Activated naive CD8-positive, alpha-beta T cell (primary cell): ENCODE results near the gene GORASP1.

ENCODE experiments used
- H3K27ac Mint-ChIP-seq: one replicate; pipeline ENCODE4 v1.8.0; 2021; ENCODE audit warnings: mixed read lengths
- H3K27me3 Mint-ChIP-seq: one replicate; pipeline ENCODE4 v1.8.0; 2021; ENCODE audit warnings: mixed read lengths
- H3K36me3 Mint-ChIP-seq: one replicate; pipeline ENCODE4 v1.8.0; 2021; ENCODE audit warnings: mixed read lengths
- H3K4me1 Mint-ChIP-seq: one replicate; pipeline ENCODE4 v1.8.0; 2021; ENCODE audit warnings: low read depth, mixed read lengths
- H3K4me3 Mint-ChIP-seq: one replicate; pipeline ENCODE4 v1.8.0; 2021; ENCODE audit warnings: mild to moderate bottlenecking, mixed read lengths
- H3K9me3 Mint-ChIP-seq: one replicate; pipeline ENCODE4 v1.8.0; 2021; ENCODE audit warnings: low read depth, mixed read lengths

GORASP1 gene

GRCh38 chr3:39134305-39134704 is 26.9 kb upstream of the GORASP1 start:
- Mint-ChIP-seq H3K36me3 (peaks cover 3% of the 10 kb centered on the region), H3K9me3 (no peaks in the 10 kb centered on the region), H3K27me3 (no peaks in the 10 kb centered on the region), H3K27ac (no peak overlapping the region), H3K4me1 (peaks cover 8% of the 10 kb centered on the region), H3K4me3 (no peak overlapping the region)

GRCh38 chr3:39133822-39134221 is 26.4 kb upstream of the GORASP1 start:
- Mint-ChIP-seq H3K36me3 (peaks cover 3% of the 10 kb centered on the region), H3K4me3 (no peak overlapping the region), H3K9me3 (no peaks in the 10 kb centered on the region), H3K27me3 (no peaks in the 10 kb centered on the region), H3K4me1 (peaks cover 7% of the 10 kb centered on the region), H3K27ac (peak overlapping the region; percentile 34)

GRCh38 chr3:39133093-39133490 is 25.7 kb upstream of the GORASP1 start:
- no peak overlapping the region for H3K4me3 Mint-ChIP-seq
- H3K36me3 Mint-ChIP-seq: peaks cover 3% of the 10 kb centered on the region
- no peaks in the 10 kb centered on the region for H3K9me3 Mint-ChIP-seq
- H3K27me3 Mint-ChIP-seq: no peaks in the 10 kb centered on the region
- peaks cover 8% of the 10 kb centered on the region for H3K4me1 Mint-ChIP-seq
- no peak overlapping the region for H3K27ac Mint-ChIP-seq

GRCh38 chr3:39132096-39133092 is 25.0 kb upstream of the GORASP1 start:
- Mint-ChIP-seq H3K4me1 (peaks cover 15% of the 10 kb centered on the region), H3K27me3 (no peaks in the 10 kb centered on the region), H3K9me3 (no peaks in the 10 kb centered on the region), H3K4me3 (no peak overlapping the region), H3K36me3 (no peaks in the 10 kb centered on the region), H3K27ac (no peak overlapping the region)

- no peaks in the 10 kb centered on the region for H3K27me3 Mint-ChIP-seq
- no peaks in the 10 kb centered on the region for H3K9me3 Mint-ChIP-seq
- no peak overlapping the region for H3K27ac Mint-ChIP-seq
- H3K4me3 Mint-ChIP-seq: no peak overlapping the region
- H3K36me3 Mint-ChIP-seq: no peaks in the 10 kb centered on the region
- peaks cover 24% of the 10 kb centered on the region for H3K4me1 Mint-ChIP-seq
Observed at GRCh38 chr3:39130693-39131265, 23.4 kb upstream of the GORASP1 start.

GRCh38 chr3:39130026-39130425 is 22.6 kb upstream of the GORASP1 start:
- Mint-ChIP-seq H3K27ac (no peak overlapping the region), H3K27me3 (no peaks in the 10 kb centered on the region), H3K9me3 (no peaks in the 10 kb centered on the region), H3K4me1 (peaks cover 24% of the 10 kb centered on the region), H3K4me3 (no peak overlapping the region), H3K36me3 (no peaks in the 10 kb centered on the region)

GRCh38 chr3:39128951-39129350 is 21.5 kb upstream of the GORASP1 start:
- no peaks in the 10 kb centered on the region for H3K9me3 Mint-ChIP-seq
- H3K4me1 Mint-ChIP-seq: peaks cover 24% of the 10 kb centered on the region
- H3K27me3 Mint-ChIP-seq: no peaks in the 10 kb centered on the region
- no peak overlapping the region for H3K27ac Mint-ChIP-seq
- H3K36me3 Mint-ChIP-seq: no peaks in the 10 kb centered on the region
- no peak overlapping the region for H3K4me3 Mint-ChIP-seq

GRCh38 chr3:39127908-39128304 is 20.5 kb upstream of the GORASP1 start:
- H3K4me3 Mint-ChIP-seq: no peak overlapping the region
- no peaks in the 10 kb centered on the region for H3K27me3 Mint-ChIP-seq
- peaks cover 21% of the 10 kb centered on the region for H3K4me1 Mint-ChIP-seq
- no peaks in the 10 kb centered on the region for H3K9me3 Mint-ChIP-seq
- no peaks in the 10 kb centered on the region for H3K36me3 Mint-ChIP-seq
- H3K27ac Mint-ChIP-seq: peak overlapping the region; percentile 64

- no peak overlapping the region for H3K4me3 Mint-ChIP-seq
- peak overlapping the region; percentile 64 for H3K27ac Mint-ChIP-seq
- H3K4me1 Mint-ChIP-seq: peaks cover 21% of the 10 kb centered on the region
- no peaks in the 10 kb centered on the region for H3K36me3 Mint-ChIP-seq
- H3K9me3 Mint-ChIP-seq: no peaks in the 10 kb centered on the region
- H3K27me3 Mint-ChIP-seq: no peaks in the 10 kb centered on the region
Observed at GRCh38 chr3:39127269-39127907, 20.0 kb upstream of the GORASP1 start.

GRCh38 chr3:39126532-39127071 is 19.2 kb upstream of the GORASP1 start:
- Mint-ChIP-seq H3K9me3 (no peaks in the 10 kb centered on the region), H3K4me3 (no peak overlapping the region), H3K27me3 (no peaks in the 10 kb centered on the region), H3K27ac (no peak overlapping the region), H3K36me3 (no peaks in the 10 kb centered on the region), H3K4me1 (peaks cover 21% of the 10 kb centered on the region)

GRCh38 chr3:39125841-39126500 is 18.5 kb upstream of the GORASP1 start:
- no peak overlapping the region for H3K27ac Mint-ChIP-seq
- no peak overlapping the region for H3K4me3 Mint-ChIP-seq
- peaks cover 21% of the 10 kb centered on the region for H3K4me1 Mint-ChIP-seq
- no peaks in the 10 kb centered on the region for H3K36me3 Mint-ChIP-seq
- H3K9me3 Mint-ChIP-seq: no peaks in the 10 kb centered on the region
- H3K27me3 Mint-ChIP-seq: no peaks in the 10 kb centered on the region

- Mint-ChIP-seq H3K4me3 (no peak overlapping the region), H3K9me3 (no peaks in the 10 kb centered on the region), H3K36me3 (no peaks in the 10 kb centered on the region), H3K27ac (no peak overlapping the region), H3K27me3 (no peaks in the 10 kb centered on the region), H3K4me1 (peaks cover 21% of the 10 kb centered on the region)
Observed at GRCh38 chr3:39124876-39125840, 17.7 kb upstream of the GORASP1 start.

GRCh38 chr3:39122813-39123212 is 15.4 kb upstream of the GORASP1 start:
- H3K9me3 Mint-ChIP-seq: no peaks in the 10 kb centered on the region
- H3K27me3 Mint-ChIP-seq: no peaks in the 10 kb centered on the region
- H3K4me3 Mint-ChIP-seq: no peak overlapping the region
- peaks cover 13% of the 10 kb centered on the region for H3K4me1 Mint-ChIP-seq
- H3K27ac Mint-ChIP-seq: no peak overlapping the region
- no peaks in the 10 kb centered on the region for H3K36me3 Mint-ChIP-seq

GRCh38 chr3:39121621-39122020 is 14.2 kb upstream of the GORASP1 start:
- peaks cover 4% of the 10 kb centered on the region for H3K36me3 Mint-ChIP-seq
- H3K4me3 Mint-ChIP-seq: no peak overlapping the region
- H3K4me1 Mint-ChIP-seq: peaks cover 3% of the 10 kb centered on the region
- H3K9me3 Mint-ChIP-seq: no peaks in the 10 kb centered on the region
- H3K27me3 Mint-ChIP-seq: no peaks in the 10 kb centered on the region
- no peak overlapping the region for H3K27ac Mint-ChIP-seq
